ENCODE measurements around the gene EEF1A2.

DNA sequence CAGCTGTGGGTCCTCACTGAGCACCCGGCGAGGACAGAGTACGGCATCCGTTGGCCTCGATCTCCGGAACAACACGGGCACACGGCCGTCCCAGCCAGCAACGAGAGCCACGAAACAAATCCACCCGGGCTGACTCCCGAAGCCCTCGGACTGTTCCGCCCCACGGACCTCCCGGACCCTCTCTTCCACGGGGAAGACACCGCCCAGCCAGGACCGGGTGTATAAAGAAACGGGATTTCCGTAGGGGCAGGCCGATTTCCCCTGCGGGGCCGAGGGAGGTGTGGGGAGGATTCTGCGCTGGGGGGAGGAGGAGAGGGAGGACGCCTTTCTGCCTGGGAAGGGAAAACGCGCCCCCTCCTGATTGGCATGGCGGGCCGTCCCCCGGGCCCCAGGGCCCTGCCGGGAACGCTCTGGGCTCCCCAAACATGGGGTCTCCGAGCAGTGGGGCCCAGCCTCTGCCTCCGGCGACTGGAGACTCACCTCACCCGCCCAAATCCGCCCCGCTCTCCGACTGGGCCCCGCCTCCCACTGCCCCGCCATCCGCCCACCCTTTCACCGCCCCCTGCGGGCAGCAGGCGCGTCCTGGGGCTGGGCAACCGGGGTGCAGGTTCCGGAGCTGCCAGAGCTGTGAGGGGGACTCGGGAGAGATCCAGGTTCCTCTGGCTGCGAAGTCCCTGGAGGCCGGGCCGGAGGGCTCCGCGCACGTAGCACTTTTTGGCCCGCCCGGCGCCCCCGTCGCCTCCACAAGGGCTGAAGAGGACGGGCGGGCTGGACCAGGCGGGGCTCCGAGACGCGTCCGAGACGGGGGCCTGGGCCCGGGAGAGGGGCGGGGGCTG, 21.0 kb upstream of the EEF1A2 start:
- no peak for TF ChIP-seq GATA2 (IDR thresholded peaks at IDR 0.05; ENCODE audit: low read depth, low read length)
- TF ChIP-seq GATA3 (IDR thresholded peaks at IDR 0.05; ENCODE audit: low read depth, low read length): no peak

Measured in SH-SY5Y (cell line).